Activated effector memory CD4-positive, alpha-beta T cell treated with Interleukin-2 at 50 U/mL for 16 hours (primary cell): ENCODE results near the gene BMPER.

Experiments
- DNase-seq: peaks from one replicate; pipeline ENCODE4 v3.0.0-alpha.2; 2020

Gene BMPER

GRCh38 chr7:34104115-34104514 is 198.8 kb downstream of the BMPER start:
- DNase-seq = no peak

DNA sequence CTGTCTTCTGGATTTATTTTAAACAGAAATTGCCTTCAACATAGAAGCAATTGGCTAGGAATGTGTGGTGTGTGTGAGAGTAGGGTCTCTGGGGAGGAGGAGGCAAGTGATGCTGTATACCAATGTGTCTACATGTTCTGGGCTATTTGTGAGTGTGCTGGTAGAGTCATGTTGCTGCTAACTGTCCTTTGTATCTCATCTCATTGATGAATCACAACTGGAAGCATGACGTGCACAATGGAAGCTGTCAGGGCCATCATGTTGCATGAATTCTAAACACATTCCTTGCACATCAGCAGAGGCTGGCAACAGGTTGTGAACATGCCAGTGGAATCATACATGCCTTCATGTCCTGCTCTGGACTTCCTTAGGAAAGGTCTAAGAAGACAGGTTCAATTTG is 199.7 kb downstream of the BMPER start:
- no peak for DNase-seq

DNA sequence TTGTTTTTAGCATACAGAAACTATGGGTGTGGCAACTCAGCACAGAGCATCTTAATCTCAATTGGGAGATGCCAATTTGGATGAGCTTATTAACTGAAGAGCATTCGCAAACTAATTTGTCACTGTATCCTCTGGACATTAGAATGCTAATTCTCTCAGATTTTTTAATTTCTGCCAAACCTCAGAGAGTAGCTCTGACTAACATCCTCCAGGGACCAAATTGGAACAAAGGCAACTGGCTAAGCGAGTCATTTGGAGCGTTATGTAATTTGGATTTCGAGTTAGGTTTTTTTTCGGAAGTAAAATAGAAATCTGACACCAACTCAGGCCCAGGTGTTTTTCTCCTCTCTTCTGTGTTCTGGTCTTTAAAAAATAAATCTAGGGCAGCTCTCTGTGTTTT is 201.9 kb downstream of the BMPER start:
- no peak for DNase-seq

- DNase-seq = no peak
Observed at GRCh38 chr7:34108165-34108564, 202.8 kb downstream of the BMPER start.

- DNase-seq = no peak
Observed at GRCh38 chr7:34109936-34110780, 204.8 kb downstream of the BMPER start.

GRCh38 chr7:34111031-34111430 is 205.7 kb downstream of the BMPER start:
- no peak for DNase-seq

DNA sequence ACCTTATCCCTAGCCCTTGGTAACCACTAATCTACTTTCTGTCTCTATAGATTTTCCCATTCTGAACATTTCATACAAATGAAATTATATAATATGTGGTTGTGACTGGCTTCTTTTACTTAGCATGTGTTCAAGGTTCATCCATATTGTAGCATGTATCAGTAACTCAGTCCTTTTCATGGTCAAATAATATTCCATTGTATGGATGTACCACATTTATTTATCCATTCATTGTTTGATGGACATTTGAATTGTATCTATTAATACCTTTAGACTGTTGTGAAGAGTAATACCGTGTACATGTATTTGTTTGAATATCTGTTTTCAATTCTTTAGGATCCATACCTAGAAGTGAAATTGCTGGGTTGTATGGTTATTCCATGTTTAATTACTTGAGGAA is 210.2 kb downstream of the BMPER start:
- no peak for DNase-seq

DNA sequence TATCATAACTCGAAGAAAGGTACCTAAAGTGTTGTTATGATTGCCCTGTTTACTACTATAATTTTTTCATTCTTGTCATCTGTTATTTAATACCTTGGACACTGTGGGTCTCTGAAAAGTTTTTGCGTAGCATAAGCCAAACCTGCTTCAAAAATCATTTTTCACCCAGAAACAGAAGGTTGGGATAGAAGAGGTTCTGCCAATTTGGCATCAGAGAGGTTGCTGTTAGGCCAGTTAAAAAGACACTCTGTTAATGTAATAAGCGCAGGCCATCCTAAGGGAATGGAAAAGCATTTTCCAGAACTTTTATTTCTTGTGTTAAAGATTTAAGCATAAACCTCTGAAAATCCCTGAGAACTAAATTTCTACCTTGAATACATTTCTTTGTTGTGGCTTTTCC is 212.2 kb downstream of the BMPER start:
- DNase-seq = no peak

DNA sequence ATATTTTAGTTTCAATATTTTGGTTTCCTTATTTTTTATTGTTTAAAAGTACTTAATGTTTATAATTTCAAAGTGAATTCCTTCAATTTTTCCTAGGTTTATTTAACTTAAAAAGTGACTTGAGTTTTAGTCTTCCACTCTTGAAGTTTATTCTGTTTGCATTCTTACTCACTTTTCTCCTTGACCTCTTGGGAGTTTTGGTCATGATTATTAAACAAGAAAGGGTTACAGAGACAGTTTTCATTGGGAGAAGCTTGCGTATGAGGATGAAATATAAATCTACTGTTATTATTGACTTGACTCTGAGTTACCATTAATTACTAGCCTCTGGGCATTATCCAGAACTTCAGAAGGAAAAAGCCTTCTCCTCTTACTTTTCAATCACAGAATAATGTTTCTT is 216.0 kb downstream of the BMPER start:
- no peak for DNase-seq

- no peak for DNase-seq
Observed at GRCh38 chr7:34123316-34123715, 218.0 kb downstream of the BMPER start.

DNA sequence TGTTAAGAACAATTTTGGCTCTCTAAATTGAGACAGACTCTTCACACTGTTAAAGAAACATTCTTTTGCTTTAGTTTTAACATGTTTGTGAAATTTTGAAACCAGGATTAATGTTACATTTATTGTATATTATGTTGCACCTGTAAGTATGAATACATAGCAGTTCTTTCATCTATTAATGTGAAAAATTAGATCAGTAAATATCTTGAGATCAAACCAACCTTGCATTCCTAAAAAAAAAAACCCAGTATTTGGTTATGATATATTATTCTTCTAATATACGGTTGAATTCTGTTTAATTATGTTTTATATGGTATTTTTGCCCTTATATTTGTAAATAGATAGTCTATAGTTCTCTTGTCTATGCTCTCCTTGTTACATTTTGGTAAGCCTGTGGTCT is 219.4 kb downstream of the BMPER start:
- no peak for DNase-seq

DNA sequence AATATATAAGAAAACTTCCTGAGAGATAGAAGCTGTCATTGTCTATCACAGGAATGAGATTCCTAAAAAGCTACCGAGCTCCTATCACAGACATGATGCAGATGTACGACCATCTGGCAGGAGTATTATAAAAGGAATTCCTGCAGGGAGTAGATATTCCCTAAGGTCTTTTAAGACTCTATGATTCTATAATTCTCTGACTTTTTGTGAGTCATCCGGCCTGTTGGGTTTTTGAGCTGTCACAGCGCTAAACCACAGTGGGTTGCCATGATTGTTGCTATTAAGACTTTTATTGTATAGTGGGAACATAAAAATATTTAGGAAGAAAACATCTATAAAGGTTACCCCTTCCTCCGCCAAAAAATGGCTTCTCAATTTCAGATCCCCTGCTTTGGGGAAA is 223.4 kb downstream of the BMPER start:
- DNase-seq = no peak

DNA sequence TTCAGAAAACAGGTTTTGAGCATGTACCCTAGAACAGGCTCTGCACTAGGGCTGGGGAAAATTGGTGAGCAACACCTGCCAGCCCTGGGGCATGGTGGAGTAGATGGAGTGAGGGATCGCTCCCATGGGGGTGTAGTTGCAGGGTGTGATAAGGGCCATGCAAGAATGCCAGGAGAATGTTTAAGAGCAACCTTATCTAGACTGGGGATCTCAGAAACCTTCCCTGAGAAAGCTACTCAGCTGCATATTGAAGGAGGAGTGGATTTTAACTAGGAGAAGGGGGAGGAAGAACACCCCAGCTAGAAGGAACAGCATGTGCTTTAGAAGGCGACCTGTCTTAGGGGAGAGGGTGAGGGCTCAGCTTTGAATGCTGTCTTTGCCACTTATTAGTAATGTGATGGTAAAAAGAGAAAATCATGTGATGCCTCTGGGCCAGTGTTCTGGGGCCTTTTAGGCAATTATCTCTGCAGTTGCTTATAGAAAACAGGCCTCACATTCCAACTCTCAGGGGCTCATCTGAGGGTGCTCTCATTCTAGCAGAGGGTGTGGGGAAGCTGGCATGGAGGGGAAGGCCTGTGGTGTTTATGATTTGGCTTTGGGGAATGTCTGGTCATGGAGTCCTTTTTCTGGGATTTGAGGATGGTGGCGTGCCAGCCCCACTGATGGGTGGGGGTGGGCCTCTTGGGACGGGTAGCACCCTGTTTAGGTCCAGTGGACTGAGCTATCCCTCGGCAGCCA is 225.4 kb downstream of the BMPER start:
- DNase-seq = no peak

DNA sequence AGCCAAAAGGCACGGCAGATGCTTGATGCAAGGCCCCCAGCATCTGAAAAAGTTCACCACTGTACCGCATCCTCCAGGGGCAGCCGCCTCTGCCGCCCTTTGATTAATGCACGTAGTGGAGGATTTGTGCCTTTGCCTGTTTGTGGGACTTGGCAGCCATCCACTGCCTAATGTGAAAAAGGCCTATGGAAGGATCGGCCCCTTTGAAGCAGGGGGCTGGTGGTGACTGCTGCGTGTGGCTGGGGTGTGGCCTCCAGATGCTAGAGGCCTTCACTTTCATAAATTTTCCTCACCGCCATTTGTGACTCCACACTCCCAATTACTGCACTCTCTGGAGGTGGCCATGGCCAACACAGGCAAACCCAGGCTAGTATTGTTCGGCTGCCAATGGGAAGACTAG is 226.0 kb downstream of the BMPER start:
- no peak for DNase-seq

- no peak for DNase-seq
Observed at GRCh38 chr7:34133356-34133982, 228.1 kb downstream of the BMPER start.

GRCh38 chr7:34133983-34134782 is 228.8 kb downstream of the BMPER start:
- DNase-seq = no peak

GRCh38 chr7:34135924-34136323 is 230.6 kb downstream of the BMPER start:
- no peak for DNase-seq

DNA sequence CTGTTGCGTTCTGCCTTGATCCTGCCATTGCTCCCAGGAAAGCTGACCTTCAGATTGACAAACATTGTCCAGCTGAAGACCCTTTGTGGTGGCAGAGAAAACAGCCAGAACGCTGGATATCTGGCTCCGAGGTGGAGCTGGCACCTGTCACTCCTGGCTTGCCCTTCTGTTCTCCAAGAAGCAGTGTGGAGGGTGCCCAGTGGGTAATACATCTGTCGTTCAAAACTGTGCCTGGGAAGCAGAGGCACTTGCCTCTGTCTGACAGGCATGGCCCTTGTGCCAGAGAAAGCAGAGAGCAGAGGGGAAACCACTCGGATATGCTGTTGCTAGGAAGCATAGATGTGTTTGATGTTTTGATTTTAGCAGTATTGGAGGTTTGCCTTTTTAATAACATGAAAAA is 231.4 kb downstream of the BMPER start:
- no peak for DNase-seq

- no peak for DNase-seq
Observed at GRCh38 chr7:34137176-34137575, 231.8 kb downstream of the BMPER start.

- DNase-seq = no peak
Observed at GRCh38 chr7:34138483-34138882, 233.1 kb downstream of the BMPER start.

DNA sequence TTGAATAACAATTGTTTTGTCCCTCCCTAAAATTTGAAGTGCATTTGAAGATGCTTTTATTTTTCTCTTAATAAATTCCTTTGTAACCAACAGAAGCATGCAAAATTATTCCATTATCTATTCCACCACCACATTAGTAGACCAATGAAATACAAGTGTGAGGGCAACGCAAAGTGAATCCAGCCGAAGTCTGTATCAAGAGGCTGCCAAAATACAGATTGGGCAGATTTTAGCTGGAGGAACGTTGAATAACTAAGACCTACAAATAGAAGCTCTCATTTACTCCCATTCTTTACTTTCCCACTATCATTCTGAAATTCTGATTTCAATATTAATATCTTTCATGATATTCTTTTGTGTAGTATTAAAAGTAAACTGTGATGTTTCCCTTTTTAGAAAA is 233.7 kb downstream of the BMPER start:
- no peak for DNase-seq

GRCh38 chr7:34140066-34140465 is 234.7 kb downstream of the BMPER start:
- DNase-seq = no peak

DNA sequence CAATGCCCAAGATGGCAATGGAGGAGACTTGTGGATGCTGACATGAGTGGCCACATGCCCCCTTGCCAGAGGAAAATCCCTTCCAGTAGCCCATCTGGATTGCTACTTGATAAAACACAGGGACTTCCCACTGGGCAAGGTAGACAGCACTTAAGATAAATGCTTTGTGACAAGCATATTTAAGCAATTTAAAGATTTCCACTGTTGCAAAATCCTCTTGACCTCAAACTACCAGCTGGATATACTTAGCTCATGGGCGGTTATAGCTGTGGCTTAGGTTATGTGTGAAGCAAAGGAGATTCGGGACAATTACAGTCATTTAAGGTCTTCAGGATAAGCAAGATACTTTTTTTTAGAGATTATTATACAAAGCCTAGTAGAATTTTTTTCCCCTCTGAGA is 238.1 kb downstream of the BMPER start:
- no peak for DNase-seq
